Lung (tissue), 12 donors: ENCODE results near the gene HPS4. TPM values are rescaled to one million over a fixed set of nuclear protein-coding genes. Genes with fewer than 3 reads are reported as not detected.

Experiments used
- ATAC-seq: fragments of 200-7000 bp; cut with Tn5 transposase; one replicate; pipeline ENCODE4 v1.9.1; 2020; ENCODE audit warnings: moderate number of reproducible peaks; ENCODE audit not compliant: insufficient read depth, low FRiP score
- DNase-seq, 3 donors: peaks; one replicate each; pipeline ENCODE4 v3.0.0-alpha.2; 2013 to 2017
- H3K27ac ChIP-seq, 2 donors: one replicate each; pipeline ENCODE4 v1.5.1; 2013; ENCODE audit warnings: mild to moderate bottlenecking in 2 of 2, moderate library complexity in 2 of 2, control low read depth in 1 of 2, inconsistent platforms in 1 of 2, low read depth in 1 of 2, low read length in 1 of 2
- H3K27me3 ChIP-seq, 3 donors: one replicate each; pipeline ENCODE4 v1.5.1; 2013; ENCODE audit warnings: low read length in 2 of 3; ENCODE audit not compliant: control insufficient read depth in 3 of 3, insufficient read depth in 3 of 3
- H3K36me3 ChIP-seq, 4 donors: one replicate each; pipeline ENCODE4 v1.5.1; 2013; ENCODE audit warnings: low read length in 4 of 4, mild to moderate bottlenecking in 1 of 4, moderate library complexity in 1 of 4; ENCODE audit not compliant: control insufficient read depth in 4 of 4, insufficient read depth in 4 of 4
- H3K4me1 ChIP-seq, 5 donors: one replicate each; pipeline ENCODE4 v1.5.1; 2013; ENCODE audit warnings: low read length in 5 of 5, mild to moderate bottlenecking in 2 of 5, moderate library complexity in 1 of 5; ENCODE audit not compliant: control insufficient read depth in 5 of 5, insufficient read depth in 5 of 5
- H3K4me3 ChIP-seq: one replicate; pipeline ENCODE4 v1.5.1; 2013; ENCODE audit warnings: mild to moderate bottlenecking, control low read depth, moderate library complexity
- H3K9ac ChIP-seq, 2 donors: one replicate each; pipeline ENCODE4 v1.5.1; 2013; ENCODE audit warnings: low read length in 2 of 2, control low read depth in 1 of 2; ENCODE audit not compliant: insufficient read depth in 1 of 2
- H3K9me3 ChIP-seq, 4 donors: one replicate each; pipeline ENCODE4 v1.5.1; 2013; ENCODE audit warnings: low read length in 3 of 4, mild to moderate bottlenecking in 1 of 4, moderate library complexity in 1 of 4; ENCODE audit not compliant: control insufficient read depth in 4 of 4, insufficient read depth in 3 of 4
- CTCF ChIP-seq: IDR thresholded peaks from 2 replicates; pipeline ENCODE4 v1.5.1; 2012; ENCODE audit warnings: mild to moderate bottlenecking; ENCODE audit errors: control extremely low read depth, extremely low read depth
- WGBS, 2 donors: extraction: QIAGEN DNeasy Blood & Tissue Kit; methylation state at CpG; one replicate each; pipeline ENCODE4 v1.1.7; 2013; 5-methylcytosine and 5-hydroxymethylcytosine counted together
- polyA plus RNA-seq, 2 donors: library from polyadenylated mRNA; stranded (reverse); fragments of 200-250 nt; gene quantifications; one replicate each; pipeline ENCODE4 v1.2.1, GENCODE V29; 2013
- total RNA-seq, 2 donors: library from RNA; depleted of rRNA in 1 of 2; stranded (reverse); fragments of >200 nt in 1 of 2; gene quantifications; one replicate each; pipeline ENCODE4 v1.2.1, GENCODE V29; 2014 to 2021
- donor health status: control.
- donor health status: control.
- donor health status: Bipolar disorder and iron deficiency.
- donor health status: healthy.
- donor health status: DM: yes; HTN: yes; CAD: no.

HPS4 gene
- total and polyA plus RNA-seq, 4 donors, result 14.0 to 48.5 (median 23.4) TPM

DNA sequence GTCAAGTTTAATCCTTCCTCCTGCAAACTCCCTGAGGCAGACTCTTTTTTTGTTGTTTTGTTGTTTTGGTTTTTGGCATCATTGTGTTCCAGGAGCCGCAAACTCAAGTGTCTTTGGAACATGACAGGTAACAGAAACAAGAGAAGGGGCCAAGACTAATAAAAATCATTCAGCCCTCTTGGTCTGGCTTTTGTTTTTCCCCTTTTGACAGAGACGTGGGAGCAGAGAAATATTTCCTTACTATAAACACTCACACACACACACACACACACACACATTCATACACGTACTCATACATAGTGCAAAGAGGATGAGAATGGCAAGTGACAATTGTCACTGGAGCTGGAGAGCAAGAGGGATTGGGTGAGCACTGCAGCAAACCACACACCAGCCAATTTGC lies 65.0 kb downstream of the HPS4 start:
- no peak overlapping the region for H3K9ac ChIP-seq
- peaks cover 0 to 18% (median 5%) of the 10 kb centered on the region in 3 donors for H3K27me3 ChIP-seq
- H3K4me1 ChIP-seq, result no peaks in the 10 kb centered on the region
- no peak for TF ChIP-seq CTCF
- peaks cover 0 to 10% (median 1%) of the 10 kb centered on the region in 4 donors for H3K9me3 ChIP-seq
- H3K4me3 ChIP-seq, result no peak overlapping the region
- no peak overlapping the region for H3K27ac ChIP-seq
- DNase-seq (no peak), ATAC-seq (no peak)
- H3K36me3 ChIP-seq, result no peaks in the 10 kb centered on the region
- 46 to 58% methylated on average over 3 of the region's 3 CpGs for WGBS, 2 donors

GRCh38 chr22:26417406-26417805 lies 66.2 kb downstream of the HPS4 start:
- DNase-seq (no peak), ATAC-seq (no peak)
- no peaks in the 10 kb centered on the region for H3K9me3 ChIP-seq
- no peak overlapping the region for H3K9ac ChIP-seq
- H3K4me3 ChIP-seq, result no peak overlapping the region
- 80 to 83% methylated on average over 3 of the region's 3 CpGs for WGBS, 2 donors
- no peak overlapping the region for H3K27ac ChIP-seq
- no peak for TF ChIP-seq CTCF
- peaks cover 0 to 18% (median 5%) of the 10 kb centered on the region in 3 donors for H3K27me3 ChIP-seq
- H3K36me3 ChIP-seq, result no peaks in the 10 kb centered on the region
- no peaks in the 10 kb centered on the region for H3K4me1 ChIP-seq

- 58 to 72% methylated on average over 9 of the region's 9 CpGs for WGBS, 2 donors
- H3K4me1 ChIP-seq, result no peaks in the 10 kb centered on the region
- H3K27me3 ChIP-seq, result peaks cover 0 to 23% (median 5%) of the 10 kb centered on the region in 3 donors
- no peak overlapping the region for H3K27ac ChIP-seq
- DNase-seq, result no peak
- no peak for TF ChIP-seq CTCF
- H3K9ac ChIP-seq, result no peak overlapping the region
- no peaks in the 10 kb centered on the region for H3K9me3 ChIP-seq
- H3K4me3 ChIP-seq, result no peak overlapping the region
- ATAC-seq, result no peak
- no peaks in the 10 kb centered on the region for H3K36me3 ChIP-seq
Measured at GRCh38 chr22:26416670-26417276, 66.8 kb downstream of the HPS4 start.

DNA sequence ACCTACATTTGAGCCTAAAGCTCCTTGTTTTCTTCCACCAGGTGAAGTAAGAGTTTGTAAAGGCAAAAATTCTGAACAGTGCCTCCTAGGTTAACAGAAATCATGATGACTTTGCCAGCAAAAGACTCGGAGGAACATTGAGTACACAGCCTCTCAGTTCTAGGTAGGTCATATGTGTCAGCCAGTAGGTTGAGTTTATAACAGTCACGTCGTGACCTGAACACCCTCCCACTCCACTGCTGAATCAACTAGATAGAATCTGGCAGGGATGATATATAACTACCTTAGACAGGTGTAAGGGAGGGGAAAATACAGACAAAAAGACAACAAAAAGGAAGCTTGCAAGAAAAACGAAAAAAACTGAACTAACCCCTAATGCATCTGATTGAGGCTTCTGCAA lies 67.3 kb downstream of the HPS4 start:
- no peaks in the 10 kb centered on the region for H3K4me1 ChIP-seq
- no peak overlapping the region for H3K27ac ChIP-seq
- no peaks in the 10 kb centered on the region for H3K36me3 ChIP-seq
- peaks cover 0 to 2% (median 0%) of the 10 kb centered on the region in 4 donors for H3K9me3 ChIP-seq
- H3K27me3 ChIP-seq, result peaks cover 0 to 23% (median 5%) of the 10 kb centered on the region in 3 donors
- DNase-seq (no peak), ATAC-seq (no peak)
- H3K9ac ChIP-seq, result no peak overlapping the region
- no peak for TF ChIP-seq CTCF
- 64 to 84% methylated on average over 4 of the region's 4 CpGs for WGBS, 2 donors
- no peak overlapping the region for H3K4me3 ChIP-seq
